HepG2 (cell line): ENCODE results near the gene HMG20B. TPM values are rescaled to one million over a fixed set of nuclear protein-coding genes. Genes with fewer than 3 reads are reported as not detected.

ENCODE experiments used
- AGO2 ChIP-seq: fragments of 200-400 bp; formaldehyde crosslinking; optimal IDR thresholded peaks from 2 replicates; pipeline ENCODE3; 2017; ENCODE audit warnings: mild to moderate bottlenecking, low read depth, low read length, moderate library complexity
- GZF1 ChIP-seq: sonication (generic); formaldehyde crosslinking; IDR thresholded peaks from 2 replicates; pipeline ENCODE4 v1.5.1; 2020; ENCODE audit warnings: mild to moderate bottlenecking, missing genetic modification reagents
- IKZF4 ChIP-seq: sonication (generic); formaldehyde crosslinking; IDR thresholded peaks from 2 replicates; pipeline ENCODE4 v1.5.1; 2020; ENCODE audit warnings: borderline replicate concordance, mild to moderate bottlenecking, low read depth, missing genetic modification reagents; ENCODE audit errors: not compliant biosample characterization
- IRX3 ChIP-seq: sonication (generic); formaldehyde crosslinking; IDR thresholded peaks from 2 replicates; pipeline ENCODE4 v1.8.1; 2023; ENCODE audit warnings: mild to moderate bottlenecking, low read depth, missing genetic modification reagents, borderline replicate concordance
- KDM5A ChIP-seq: fragments of 200-600 bp; sonication (generic); IDR thresholded peaks from 2 replicates; pipeline ENCODE4 v1.7.0; 2018; ENCODE audit warnings: antibody characterized with exemption, mild to moderate bottlenecking, low read length, borderline replicate concordance
- RFXANK ChIP-seq: IDR thresholded peaks from 2 replicates; pipeline ENCODE4 v1.6.1; 2016
- ZBTB10 ChIP-seq: sonication (generic); formaldehyde crosslinking; IDR thresholded peaks from 2 replicates; pipeline ENCODE4 v1.4.0; 2020; ENCODE audit warnings: missing genetic modification reagents, borderline replicate concordance
- ZNF136 ChIP-seq: sonication (generic); formaldehyde crosslinking; IDR thresholded peaks from 2 replicates; pipeline ENCODE4 v1.8.1; 2022; ENCODE audit warnings: low read depth, mild to moderate bottlenecking, moderate library complexity, missing genetic modification reagents
- ZNF282 ChIP-seq: fragments of 450-650 bp; IDR thresholded peaks from 2 replicates; pipeline ENCODE4 v1.6.1; 2018; ENCODE audit not compliant: partially characterized antibody
- ZNF367 ChIP-seq: sonication (generic); formaldehyde crosslinking; IDR thresholded peaks from 2 replicates; pipeline ENCODE4 v1.4.0; 2020; ENCODE audit warnings: missing genetic modification reagents, borderline replicate concordance
- ZNF563 ChIP-seq: sonication (generic); formaldehyde crosslinking; IDR thresholded peaks from 2 replicates; pipeline ENCODE4 v1.8.0; 2022; ENCODE audit warnings: mild to moderate bottlenecking, moderate library complexity, missing genetic modification reagents
- ZNF883 ChIP-seq: sonication (generic); formaldehyde crosslinking; IDR thresholded peaks from 2 replicates; pipeline ENCODE4 v1.5.1; 2020; ENCODE audit warnings: mild to moderate bottlenecking, missing genetic modification reagents; ENCODE audit errors: not compliant biosample characterization
- polyA plus RNA-seq, 8 experiments: library from polyadenylated mRNA; depleted of rRNA in 3 of 8; stranded (reverse) in 7 of 8; unstranded in 1 of 8; fragments of >200 nt; fragmentation: Illumina TruSeq in 4 of 8; extraction: Trizol in 4 of 8; gene quantifications; 2 replicates each; pipeline versions ENCODE4 v1.2.1 to v1.2.3, GENCODE V29; 2011 to 2016; ENCODE audit warnings: low read depth in 4 of 8, missing spikeins in 1 of 8, mixed read lengths in 1 of 8; ENCODE audit not compliant: insufficient read depth in 1 of 8
- total RNA-seq, 5 experiments: library from RNA; depleted of rRNA; stranded (reverse); fragments of >200 nt; fragmentation: Illumina TruSeq; extraction: Trizol; gene quantifications; 2 replicates each; pipeline ENCODE4 v1.2.3, GENCODE V29; 2016; ENCODE audit warnings: low read depth in 1 of 5
- TF ChIP-seq, protein P1 (sequence below): sonication (generic); formaldehyde crosslinking; IDR thresholded peaks from 2 replicates; pipeline ENCODE4 v1.4.0; 2020; ENCODE audit warnings: missing genetic modification reagents
- TF ChIP-seq, protein P2 (sequence below): sonication (generic); formaldehyde crosslinking; IDR thresholded peaks from 2 replicates; pipeline ENCODE4 v1.8.0; 2022; ENCODE audit warnings: missing genetic modification reagents, mild to moderate bottlenecking, borderline replicate concordance
- TF ChIP-seq, protein P3 (sequence below): sonication (generic); formaldehyde crosslinking; IDR thresholded peaks from 2 replicates; pipeline ENCODE4 v1.4.0; 2020; ENCODE audit warnings: missing genetic modification reagents, borderline replicate concordance

The HMG20B gene
- total and polyA plus RNA-seq, 2 of the 13 experiments (the other 11 are each of a cell fraction or from before 2014, with no cell fraction given), result 23.9 to 29.2 TPM

- TF ChIP-seq ZNF883 (CRISPR knock-in tag) (no peak), ZNF563 (CRISPR knock-in tag) (0 out of 2 replicates have a peak, but pooled peaks have one; percentile 82), KDM5A (peak; percentile 99), RFXANK (CRISPR knock-in tag) (peak; percentile 62; the same call in 1 of the 2 replicates), GZF1 (CRISPR knock-in tag) (no peak), ZNF282 (no peak), ZNF367 (peak; percentile 14; the same call in 1 of the 2 replicates), ZBTB10 (no peak), ZNF136 (no peak), AGO2 (peak; percentile 50), IRX3 (CRISPR knock-in tag) (no peak; the same call in 1 of the 2 replicates), IKZF4 (CRISPR knock-in tag) (no peak)
- TF ChIP-seq, protein P1, sequence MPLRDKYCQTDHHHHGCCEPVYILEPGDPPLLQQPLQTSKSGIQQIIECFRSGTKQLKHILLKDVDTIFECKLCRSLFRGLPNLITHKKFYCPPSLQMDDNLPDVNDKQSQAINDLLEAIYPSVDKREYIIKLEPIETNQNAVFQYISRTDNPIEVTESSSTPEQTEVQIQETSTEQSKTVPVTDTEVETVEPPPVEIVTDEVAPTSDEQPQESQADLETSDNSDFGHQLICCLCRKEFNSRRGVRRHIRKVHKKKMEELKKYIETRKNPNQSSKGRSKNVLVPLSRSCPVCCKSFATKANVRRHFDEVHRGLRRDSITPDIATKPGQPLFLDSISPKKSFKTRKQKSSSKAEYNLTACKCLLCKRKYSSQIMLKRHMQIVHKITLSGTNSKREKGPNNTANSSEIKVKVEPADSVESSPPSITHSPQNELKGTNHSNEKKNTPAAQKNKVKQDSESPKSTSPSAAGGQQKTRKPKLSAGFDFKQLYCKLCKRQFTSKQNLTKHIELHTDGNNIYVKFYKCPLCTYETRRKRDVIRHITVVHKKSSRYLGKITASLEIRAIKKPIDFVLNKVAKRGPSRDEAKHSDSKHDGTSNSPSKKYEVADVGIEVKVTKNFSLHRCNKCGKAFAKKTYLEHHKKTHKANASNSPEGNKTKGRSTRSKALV (CRISPR knock-in tag), result no peak
- TF ChIP-seq, protein P2, sequence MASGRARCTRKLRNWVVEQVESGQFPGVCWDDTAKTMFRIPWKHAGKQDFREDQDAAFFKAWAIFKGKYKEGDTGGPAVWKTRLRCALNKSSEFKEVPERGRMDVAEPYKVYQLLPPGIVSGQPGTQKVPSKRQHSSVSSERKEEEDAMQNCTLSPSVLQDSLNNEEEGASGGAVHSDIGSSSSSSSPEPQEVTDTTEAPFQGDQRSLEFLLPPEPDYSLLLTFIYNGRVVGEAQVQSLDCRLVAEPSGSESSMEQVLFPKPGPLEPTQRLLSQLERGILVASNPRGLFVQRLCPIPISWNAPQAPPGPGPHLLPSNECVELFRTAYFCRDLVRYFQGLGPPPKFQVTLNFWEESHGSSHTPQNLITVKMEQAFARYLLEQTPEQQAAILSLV (CRISPR knock-in tag), result peak; percentile 95; the same call in 1 of the 2 replicates
- TF ChIP-seq, protein P3, sequence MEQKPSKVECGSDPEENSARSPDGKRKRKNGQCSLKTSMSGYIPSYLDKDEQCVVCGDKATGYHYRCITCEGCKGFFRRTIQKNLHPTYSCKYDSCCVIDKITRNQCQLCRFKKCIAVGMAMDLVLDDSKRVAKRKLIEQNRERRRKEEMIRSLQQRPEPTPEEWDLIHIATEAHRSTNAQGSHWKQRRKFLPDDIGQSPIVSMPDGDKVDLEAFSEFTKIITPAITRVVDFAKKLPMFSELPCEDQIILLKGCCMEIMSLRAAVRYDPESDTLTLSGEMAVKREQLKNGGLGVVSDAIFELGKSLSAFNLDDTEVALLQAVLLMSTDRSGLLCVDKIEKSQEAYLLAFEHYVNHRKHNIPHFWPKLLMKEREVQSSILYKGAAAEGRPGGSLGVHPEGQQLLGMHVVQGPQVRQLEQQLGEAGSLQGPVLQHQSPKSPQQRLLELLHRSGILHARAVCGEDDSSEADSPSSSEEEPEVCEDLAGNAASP (CRISPR knock-in tag), result peak; percentile 41; the same call in 1 of the 2 replicates
Measured at GRCh38 chr19:3626473-3627350, 54.0 kb downstream of the HMG20B start, which contains the start of gene CACTIN (continued).
